Right kidney (tissue), 1 donor: ENCODE data around the gene SPDYE6.
"Not testable (repeated sequence)": the region's sequence is repeated elsewhere in the genome, so short reads cannot be mapped to it uniquely, and the experiment has no call there.

Source experiments
- DNase-seq: peaks from one replicate; pipeline ENCODE4 v3.0.0-alpha.2; 2016

SPDYE6 gene

GRCh38 chr7:102363549-102364393, 7.5 kb upstream of the SPDYE6 start:
- DNase-seq, result peak; percentile 79

GRCh38 chr7:102346983-102347382, 9.3 kb downstream of the SPDYE6 start:
- DNase-seq, result not testable (repeated sequence)

- not testable (repeated sequence) for DNase-seq
Observed at GRCh38 chr7:102340599-102341368, 15.5 kb downstream of the SPDYE6 start.

- not testable (repeated sequence) for DNase-seq
Observed at GRCh38 chr7:102337420-102337819, 18.8 kb downstream of the SPDYE6 start.

- not testable (repeated sequence) for DNase-seq
Observed at GRCh38 chr7:102337002-102337401, 19.2 kb downstream of the SPDYE6 start.

GRCh38 chr7:102335574-102335973, 20.7 kb downstream of the SPDYE6 start:
- not testable (repeated sequence) for DNase-seq

- DNase-seq, result not testable (repeated sequence)
Observed at GRCh38 chr7:102330666-102331460, 25.4 kb downstream of the SPDYE6 start.

- DNase-seq, result not testable (repeated sequence)
Observed at GRCh38 chr7:102329366-102329765, 26.9 kb downstream of the SPDYE6 start.

GRCh38 chr7:102328863-102329262, 27.4 kb downstream of the SPDYE6 start:
- DNase-seq, result not testable (repeated sequence)

- not testable (repeated sequence) for DNase-seq
Observed at GRCh38 chr7:102327183-102327582, 29.1 kb downstream of the SPDYE6 start.

- DNase-seq, result no peak
Observed at GRCh38 chr7:102326157-102326889, 29.9 kb downstream of the SPDYE6 start.

GRCh38 chr7:102325106-102325505, 31.1 kb downstream of the SPDYE6 start:
- DNase-seq, result not testable (repeated sequence)

- no peak for DNase-seq
Observed at GRCh38 chr7:102323914-102324195, 32.4 kb downstream of the SPDYE6 start.

GRCh38 chr7:102322202-102322715, 34.0 kb downstream of the SPDYE6 start:
- no peak for DNase-seq

GRCh38 chr7:102321351-102322201, 34.7 kb downstream of the SPDYE6 start:
- no peak for DNase-seq

- no peak for DNase-seq
Observed at GRCh38 chr7:102320601-102321350, 35.5 kb downstream of the SPDYE6 start.

- no peak for DNase-seq
Observed at GRCh38 chr7:102320181-102320580, 36.1 kb downstream of the SPDYE6 start.

- DNase-seq, result no peak
Observed at GRCh38 chr7:102319671-102320070, 36.6 kb downstream of the SPDYE6 start.

- no peak for DNase-seq
Observed at GRCh38 chr7:102318482-102318971, 37.7 kb downstream of the SPDYE6 start.
